Right hindlimb (tissue), 1 donor: Measurements from ENCODE around the gene F8A1.
"Not testable (repeated sequence)": the region's sequence is repeated elsewhere in the genome, so short reads cannot be mapped to it uniquely, and the experiment has no call there.

Experiments
- DNase-seq: peaks from one replicate; pipeline ENCODE4 v3.0.0-alpha.2; 2018

The F8A1 gene

GRCh38 chrX:154886069-154886788 lies at the start of gene F8A1:
F8A1 (plus strand) TSS chrX:154886355; CDS start chrX:154886375, 20 bp downstream.
- DNase-seq = not testable (repeated sequence)

- DNase-seq = no peak
Observed at GRCh38 chrX:154840856-154841255, 45.3 kb upstream of the F8A1 start.

GRCh38 chrX:154850957-154851611 lies 35.1 kb upstream of the F8A1 start:
- DNase-seq = no peak

- DNase-seq = no peak
Observed at GRCh38 chrX:154855256-154855655, 30.9 kb upstream of the F8A1 start.

GRCh38 chrX:154868522-154868921 lies 17.6 kb upstream of the F8A1 start:
- DNase-seq = not testable (repeated sequence)

GRCh38 chrX:154873329-154873728 lies 12.8 kb upstream of the F8A1 start:
- no peak for DNase-seq

GRCh38 chrX:154884069-154884468 lies 2.1 kb upstream of the F8A1 start:
- not testable (repeated sequence) for DNase-seq

GRCh38 chrX:154885057-154885456 lies 1.1 kb upstream of the F8A1 start:
- not testable (repeated sequence) for DNase-seq

- not testable (repeated sequence) for DNase-seq
Observed at GRCh38 chrX:154885549-154885948, 606 bp upstream of the F8A1 start.

GRCh38 chrX:154886789-154887221 lies 650 bp downstream of the F8A1 start:
- not testable (repeated sequence) for DNase-seq

GRCh38 chrX:154890990-154891639 lies 5.0 kb downstream of the F8A1 start:
- DNase-seq = no peak

- DNase-seq = no peak
Observed at GRCh38 chrX:154892296-154892695, 6.1 kb downstream of the F8A1 start.

GRCh38 chrX:154900323-154900722 lies 14.2 kb downstream of the F8A1 start:
- DNase-seq = no peak

- DNase-seq = no peak
Observed at GRCh38 chrX:154902408-154902807, 16.3 kb downstream of the F8A1 start.

GRCh38 chrX:154908821-154909220 lies 22.7 kb downstream of the F8A1 start:
- DNase-seq = no peak

GRCh38 chrX:154910048-154910447 lies 23.9 kb downstream of the F8A1 start:
- DNase-seq = not testable (repeated sequence)

GRCh38 chrX:154910528-154910927 lies 24.4 kb downstream of the F8A1 start:
- not testable (repeated sequence) for DNase-seq

GRCh38 chrX:154914052-154914451 lies 27.9 kb downstream of the F8A1 start:
- DNase-seq = no peak

GRCh38 chrX:154918060-154918483 lies 31.9 kb downstream of the F8A1 start:
- DNase-seq = peak; percentile 68

- DNase-seq = not testable (repeated sequence)
Observed at GRCh38 chrX:154924771-154925170, 38.6 kb downstream of the F8A1 start.
